GM18502 (cell line): ENCODE data around the gene SYVN1.
A peak's percentile ranks its signal among the peaks of the same experiment; 100 is the strongest.
"Not testable (repeated sequence)": the region's sequence is repeated elsewhere in the genome, so short reads cannot be mapped to it uniquely, and the experiment has no call there.

Source experiments
- ATAC-seq: cut with Tn5 transposase; IDR thresholded peaks from one replicate; pipeline ENCODE4 v1.9.1; 2021; ENCODE audit warnings: mild to moderate bottlenecking; ENCODE audit not compliant: unreplicated experiment, poor library complexity

SYVN1 gene

DNA sequence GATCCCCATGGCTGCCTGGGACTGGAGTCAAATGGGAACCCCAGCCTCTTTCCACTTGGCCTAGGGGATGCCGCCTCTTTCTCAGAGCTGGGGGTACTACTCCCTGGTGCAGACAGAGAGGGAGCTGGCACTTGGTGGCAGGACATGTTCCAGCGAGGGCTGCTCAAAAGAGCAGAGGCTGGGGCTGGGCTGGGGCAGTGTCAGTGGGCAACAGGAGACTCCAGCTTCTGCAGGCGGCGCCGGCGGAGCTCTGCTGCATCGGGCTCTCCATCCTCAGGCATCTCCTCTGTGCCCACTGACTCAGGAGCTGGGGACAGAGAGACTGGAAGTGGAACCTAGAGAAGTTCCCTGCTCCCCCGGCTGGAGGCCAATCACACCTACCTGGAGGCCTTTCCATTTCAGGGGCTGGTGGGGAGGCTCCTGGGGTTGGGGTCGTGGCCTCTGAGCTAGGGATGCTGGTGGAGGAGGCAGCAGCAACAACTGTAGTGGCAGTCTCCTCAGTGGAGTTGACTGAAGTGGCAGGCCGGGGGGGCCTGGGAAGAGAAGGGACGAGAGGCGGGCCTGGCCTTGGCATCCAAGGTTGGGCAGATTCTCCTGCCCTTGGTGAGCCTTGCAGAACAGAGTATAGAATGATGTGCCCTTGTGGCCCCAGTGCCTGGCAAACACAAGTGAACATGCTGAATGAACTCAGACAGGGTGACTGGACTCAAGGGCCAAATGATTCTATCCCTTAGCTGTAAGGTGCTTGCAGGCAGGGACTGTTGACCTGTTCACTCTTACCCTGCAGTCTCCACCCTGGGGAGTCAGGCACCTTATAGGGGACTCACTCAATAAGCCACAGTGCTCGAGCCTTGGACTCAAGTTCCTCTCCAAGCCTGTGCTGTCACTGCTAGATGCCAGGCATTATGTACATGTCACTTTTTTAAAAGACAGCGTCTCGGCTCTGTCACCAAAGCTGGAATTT lies 5.9 kb downstream of the SYVN1 start:
- no peak for ATAC-seq

DNA sequence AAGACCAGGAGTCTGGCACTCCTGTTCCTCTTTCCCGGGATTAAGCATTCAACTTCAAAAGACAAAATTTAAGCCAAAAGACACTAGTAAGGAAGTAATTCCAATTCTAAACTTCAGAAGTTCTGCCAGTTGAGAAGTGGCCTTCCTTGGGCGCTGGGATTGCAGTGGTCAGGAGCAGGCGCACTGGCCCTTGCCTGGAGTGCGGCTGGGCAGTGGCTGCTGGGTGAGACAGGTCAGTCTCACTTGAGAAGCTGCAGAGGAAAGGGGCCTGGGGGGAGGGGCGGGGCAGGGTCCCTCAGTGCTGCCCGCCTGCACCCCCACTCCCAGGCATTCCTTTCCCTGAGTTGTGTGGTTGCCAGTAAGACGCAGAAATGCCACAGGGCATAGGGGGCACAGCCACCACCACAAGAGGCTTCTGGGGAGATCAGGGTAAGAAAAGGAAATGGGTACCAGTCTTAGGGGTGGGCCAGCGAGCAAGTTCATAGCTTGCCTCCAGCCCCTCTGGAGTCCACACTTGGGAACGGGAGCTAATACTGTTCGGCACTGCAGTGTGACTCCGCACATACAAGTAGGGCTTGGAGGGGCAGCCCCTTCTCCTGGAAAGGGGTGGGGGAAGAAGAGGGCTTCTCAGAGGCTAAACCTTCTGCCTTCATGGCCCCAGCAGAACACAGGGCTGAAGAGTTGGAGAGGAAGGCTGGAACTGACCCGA lies 6.7 kb downstream of the SYVN1 start:
- no peak for ATAC-seq

DNA sequence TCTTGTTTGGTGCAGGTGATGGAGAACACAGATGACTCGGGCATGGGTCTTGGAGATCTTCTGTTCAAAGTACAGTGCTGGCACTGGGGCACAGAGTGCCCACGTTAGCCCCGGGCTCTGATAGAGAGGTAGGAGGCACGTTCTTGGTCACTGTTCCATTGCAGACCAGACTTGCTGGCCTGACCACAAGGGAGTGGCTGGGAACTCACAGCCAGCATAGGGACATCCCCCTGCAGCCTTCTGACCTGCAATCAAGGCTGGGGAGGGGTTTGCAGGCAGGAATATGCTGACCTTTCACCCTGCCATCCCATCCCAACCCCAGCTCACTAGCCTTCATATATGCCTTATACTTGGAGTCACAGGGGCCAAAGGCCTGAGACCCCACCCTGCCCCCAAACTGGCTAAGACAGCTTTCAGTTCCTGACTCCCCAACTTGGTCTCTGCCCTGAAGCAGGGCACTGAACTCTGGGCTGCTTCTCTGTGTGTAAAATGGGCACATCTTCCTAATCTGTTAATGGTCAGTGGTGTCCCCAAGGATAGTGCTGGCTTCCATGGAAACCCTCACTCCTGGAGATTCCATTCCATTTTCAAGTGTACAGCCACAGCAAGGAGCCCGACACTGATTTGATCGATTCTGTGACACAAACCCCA lies 7.6 kb downstream of the SYVN1 start:
- no peak for ATAC-seq

DNA sequence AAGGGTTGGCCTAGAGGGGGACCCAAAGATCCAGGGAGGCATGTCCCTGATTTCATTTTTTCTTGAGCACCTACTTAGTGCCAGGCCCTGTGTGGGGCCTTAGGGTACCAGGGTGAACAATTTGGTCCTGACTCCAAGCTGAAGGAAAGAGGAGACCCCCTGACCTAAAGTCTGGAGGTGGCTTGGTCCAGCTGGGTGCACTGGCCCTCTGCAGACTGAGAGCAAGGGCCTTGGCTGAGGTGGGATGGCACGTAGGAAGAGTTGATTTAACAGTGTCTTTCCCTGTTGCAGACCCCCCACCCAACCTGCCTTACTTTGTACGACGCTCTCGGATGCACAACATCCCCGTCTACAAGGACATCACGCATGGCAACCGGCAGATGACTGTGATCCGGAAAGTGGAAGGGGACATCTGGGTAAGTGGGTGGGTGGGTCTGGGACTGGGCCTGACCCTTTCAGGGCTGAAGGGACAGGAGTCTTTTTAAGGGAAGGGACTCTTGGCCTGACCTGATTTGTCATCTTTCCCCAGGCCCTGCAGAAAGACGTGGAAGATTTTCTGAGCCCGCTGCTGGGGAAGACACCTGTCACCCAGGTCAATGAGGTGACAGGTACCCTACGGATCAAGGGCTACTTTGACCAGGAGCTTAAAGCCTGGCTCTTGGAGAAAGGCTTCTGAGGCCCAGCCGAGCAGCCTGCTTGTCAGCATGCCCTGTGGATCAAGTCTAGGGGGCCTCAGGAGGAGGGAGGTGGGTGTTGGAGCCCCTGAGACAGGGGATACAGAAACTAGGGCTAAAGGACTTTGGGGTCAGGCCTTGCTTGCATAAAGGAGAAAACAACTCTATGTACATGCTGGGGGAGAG lies 8.9 kb downstream of the SYVN1 start:
- ATAC-seq = no peak

DNA sequence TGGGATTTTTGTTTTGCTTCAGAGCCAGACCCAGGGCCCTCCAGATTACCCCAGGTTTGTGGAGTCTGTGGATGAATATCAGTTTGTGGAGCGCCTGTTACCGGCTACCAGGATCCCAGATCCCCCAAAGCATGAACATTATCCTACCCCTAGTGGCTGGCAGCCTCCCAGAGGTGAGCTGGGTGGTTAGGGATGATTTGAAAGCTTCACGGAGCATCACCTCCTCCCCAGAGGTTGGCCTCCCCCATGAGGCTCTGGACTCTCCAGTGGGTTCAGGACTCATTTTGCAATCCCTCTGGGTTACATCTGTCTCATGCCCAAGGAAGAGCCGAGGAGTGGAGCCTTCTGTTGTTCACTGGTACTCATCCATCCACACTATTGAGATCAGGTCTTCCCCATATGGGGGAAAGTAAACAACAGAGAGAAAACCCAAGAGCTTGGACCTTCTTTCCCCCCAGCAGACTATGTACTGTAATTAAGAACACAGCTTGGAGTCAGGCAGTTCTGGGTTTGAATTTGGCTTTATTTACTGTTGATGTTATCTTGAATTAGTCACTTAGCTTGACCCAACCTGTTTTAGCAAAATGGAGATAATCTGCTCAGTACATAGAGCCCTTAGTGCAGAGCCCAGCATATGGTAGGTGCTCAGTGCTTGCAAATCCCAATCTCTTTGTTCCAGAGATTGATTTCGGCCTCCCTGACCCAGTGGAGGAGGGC lies 9.7 kb downstream of the SYVN1 start:
- ATAC-seq = no peak

DNA sequence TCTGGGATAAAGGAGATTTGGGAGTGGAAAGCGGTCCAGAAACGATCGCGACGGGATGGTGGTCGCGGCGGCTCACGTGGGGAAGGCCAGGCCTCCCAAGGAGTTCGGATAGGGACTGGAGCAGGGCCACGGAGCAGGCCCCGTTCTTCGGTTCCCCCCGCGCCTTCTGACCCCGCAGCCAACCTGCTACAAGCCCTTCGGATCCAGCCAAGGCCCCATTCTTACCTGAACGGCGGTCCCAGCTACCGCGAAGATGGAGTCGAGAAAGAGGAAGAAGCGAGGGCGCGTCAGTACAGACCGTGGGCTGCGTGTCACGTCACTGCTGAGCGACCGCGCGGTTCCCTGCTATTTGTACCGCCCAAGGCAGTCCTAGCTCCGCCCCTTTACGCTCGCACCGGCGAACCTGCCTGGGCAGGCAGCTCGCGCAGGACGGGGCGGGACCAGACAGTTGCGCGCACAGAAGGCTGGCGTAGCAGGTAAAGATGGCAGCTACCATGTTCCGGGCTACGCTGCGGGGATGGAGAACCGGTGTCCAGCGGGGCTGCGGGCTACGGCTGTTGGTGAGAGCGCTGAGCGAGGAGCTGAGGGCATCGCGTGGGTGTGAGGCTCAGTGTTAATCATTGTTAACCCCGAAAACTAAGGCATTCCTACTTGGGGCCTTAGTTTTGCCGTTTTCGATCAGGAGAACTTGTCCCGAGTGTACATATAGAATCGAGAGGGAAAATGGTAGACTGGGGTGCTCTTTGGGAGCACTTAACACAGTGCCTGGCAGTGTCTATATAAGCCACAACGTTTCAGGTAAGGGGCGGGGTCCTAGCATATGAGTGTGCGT lies 12.2 kb downstream of the SYVN1 start, which contains the start of the genes FAU and MRPL49:
TSS of gene FAU (minus strand) at position 270 of the 832 bp plus-strand sequence. CDS start 321 bp downstream, outside the sequence.
TSS of gene MRPL49 (plus strand) at position 457 of the 832 bp plus-strand sequence. CDS start at position 483, 26 bp downstream.
- peak; percentile 73 for ATAC-seq

DNA sequence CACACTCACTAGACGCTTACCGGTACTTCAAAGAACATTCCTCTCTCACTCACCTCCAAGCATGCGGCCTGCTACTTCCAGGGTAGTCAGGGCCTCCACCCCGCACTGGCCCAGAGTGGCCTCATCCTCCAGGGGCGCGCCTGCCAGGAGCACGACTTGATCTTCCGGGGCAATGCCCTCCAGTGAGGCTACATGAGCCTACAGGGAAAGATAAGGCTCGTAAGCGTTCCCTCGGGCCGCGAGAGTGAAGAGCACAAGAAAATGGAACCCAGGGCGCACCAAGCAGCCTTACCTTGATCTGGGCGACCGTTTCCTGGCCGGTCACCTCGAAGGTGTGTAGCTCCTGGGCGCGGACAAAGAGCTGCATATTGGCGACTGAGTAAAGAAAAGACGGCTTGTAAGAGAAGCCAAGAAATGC lies 12.9 kb downstream of the SYVN1 start:
- ATAC-seq = no peak

DNA sequence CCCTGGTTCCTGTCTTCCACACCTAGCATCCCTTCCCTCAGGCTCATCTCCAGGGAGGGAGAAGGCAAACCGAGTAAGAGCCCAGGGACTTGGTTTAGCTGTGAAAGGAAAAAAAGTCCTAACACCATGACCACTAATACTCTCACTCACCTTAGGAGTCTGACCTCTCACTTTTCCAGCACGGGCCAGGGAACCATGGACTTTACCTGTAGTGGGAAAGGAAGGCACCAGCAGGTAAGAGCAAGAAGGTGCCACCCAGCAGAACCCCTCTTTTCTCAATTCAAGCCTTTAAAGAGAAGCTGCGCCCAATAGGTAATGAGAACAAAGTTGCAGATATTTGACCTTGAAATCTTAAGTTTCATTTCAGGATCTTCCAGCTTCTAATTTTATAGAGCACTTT lies 13.5 kb downstream of the SYVN1 start:
- no peak for ATAC-seq

DNA sequence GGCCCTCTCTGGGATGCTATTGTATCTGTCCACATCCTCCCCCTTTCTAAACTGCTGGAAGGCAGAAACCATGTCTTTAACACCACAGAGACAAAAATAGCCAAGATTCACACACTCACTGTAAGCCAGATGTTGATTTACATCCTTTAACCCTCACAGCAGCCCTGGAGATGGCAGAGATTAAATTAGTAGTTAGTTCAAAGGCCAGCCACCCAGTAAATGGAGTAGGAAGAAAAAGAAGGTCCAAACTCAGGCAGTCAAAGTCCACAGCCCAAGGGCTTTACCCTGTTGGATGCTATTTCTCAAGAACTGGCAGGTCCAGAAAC lies 14.7 kb downstream of the SYVN1 start:
- no peak for ATAC-seq

DNA sequence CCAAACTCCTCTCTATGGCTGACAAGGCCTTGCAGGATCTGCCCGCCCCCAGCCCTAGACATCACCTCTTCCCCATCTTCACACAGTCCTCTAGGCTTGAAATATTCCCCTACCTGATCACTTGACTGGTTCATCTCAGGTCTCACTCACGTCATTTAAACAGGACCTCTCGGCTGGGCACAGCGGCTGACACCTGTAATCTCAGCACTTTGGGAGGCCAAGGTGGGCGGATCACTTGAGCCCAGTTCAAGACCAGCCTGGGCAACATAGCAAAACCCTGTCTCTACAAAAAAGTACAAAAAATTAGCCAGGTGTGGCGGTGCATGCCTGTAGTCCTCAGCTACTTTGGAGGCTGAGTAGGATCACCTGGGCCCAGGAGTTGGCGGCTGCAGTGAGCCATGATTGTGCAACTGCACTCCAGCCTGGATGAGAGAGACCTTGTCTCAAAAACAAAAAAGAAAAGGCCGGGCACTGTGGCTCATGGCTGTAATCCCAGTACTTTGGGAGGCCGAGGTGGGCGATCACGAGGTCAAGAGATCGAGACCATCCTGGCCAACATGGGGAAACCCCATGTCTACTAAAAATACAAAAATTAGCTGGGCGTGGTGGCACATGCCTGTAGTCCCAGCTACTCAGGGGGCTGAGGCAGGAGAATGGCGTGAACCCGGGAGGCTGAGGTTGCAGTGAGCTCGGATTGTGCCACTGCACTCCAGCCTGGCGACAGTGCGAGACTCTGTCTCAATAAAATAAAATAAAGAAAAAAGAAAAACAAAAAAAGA lies 15.2 kb downstream of the SYVN1 start:
- ATAC-seq = not testable (repeated sequence)

DNA sequence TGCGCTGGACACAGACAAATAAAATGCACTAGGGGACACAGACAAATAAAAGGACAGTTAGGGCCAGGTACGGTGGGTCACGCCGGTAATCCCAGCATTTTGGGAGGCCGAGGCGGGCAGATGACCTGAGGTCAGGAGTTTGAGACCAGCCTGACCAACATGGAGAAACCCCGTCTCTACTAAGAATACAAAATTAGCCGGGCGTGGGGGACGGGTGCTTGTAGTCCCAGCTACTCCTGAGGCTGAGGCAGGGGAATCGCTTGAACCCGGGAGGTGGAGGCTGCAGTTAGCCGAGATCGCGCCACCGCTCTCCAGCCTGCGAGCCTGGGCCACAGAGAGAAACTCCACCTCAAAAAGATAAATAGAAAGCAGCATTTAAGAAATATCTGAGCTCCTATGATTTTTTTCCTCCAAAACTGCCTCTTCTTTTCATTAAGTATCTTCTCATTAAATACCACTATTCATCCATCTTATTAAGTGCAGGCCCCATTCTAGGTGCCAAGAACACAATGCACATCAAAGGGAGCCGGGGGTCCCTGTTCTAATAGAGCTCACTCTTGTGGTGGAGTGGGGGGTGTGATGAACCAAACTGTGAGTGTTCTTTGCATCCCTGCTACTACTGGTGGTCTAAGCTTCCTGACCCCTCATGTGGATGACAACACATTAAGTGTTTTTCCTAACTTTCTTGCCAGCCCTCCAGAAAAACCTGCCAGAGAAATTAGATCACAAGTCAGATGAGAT lies 16.1 kb downstream of the SYVN1 start:
- no peak for ATAC-seq

DNA sequence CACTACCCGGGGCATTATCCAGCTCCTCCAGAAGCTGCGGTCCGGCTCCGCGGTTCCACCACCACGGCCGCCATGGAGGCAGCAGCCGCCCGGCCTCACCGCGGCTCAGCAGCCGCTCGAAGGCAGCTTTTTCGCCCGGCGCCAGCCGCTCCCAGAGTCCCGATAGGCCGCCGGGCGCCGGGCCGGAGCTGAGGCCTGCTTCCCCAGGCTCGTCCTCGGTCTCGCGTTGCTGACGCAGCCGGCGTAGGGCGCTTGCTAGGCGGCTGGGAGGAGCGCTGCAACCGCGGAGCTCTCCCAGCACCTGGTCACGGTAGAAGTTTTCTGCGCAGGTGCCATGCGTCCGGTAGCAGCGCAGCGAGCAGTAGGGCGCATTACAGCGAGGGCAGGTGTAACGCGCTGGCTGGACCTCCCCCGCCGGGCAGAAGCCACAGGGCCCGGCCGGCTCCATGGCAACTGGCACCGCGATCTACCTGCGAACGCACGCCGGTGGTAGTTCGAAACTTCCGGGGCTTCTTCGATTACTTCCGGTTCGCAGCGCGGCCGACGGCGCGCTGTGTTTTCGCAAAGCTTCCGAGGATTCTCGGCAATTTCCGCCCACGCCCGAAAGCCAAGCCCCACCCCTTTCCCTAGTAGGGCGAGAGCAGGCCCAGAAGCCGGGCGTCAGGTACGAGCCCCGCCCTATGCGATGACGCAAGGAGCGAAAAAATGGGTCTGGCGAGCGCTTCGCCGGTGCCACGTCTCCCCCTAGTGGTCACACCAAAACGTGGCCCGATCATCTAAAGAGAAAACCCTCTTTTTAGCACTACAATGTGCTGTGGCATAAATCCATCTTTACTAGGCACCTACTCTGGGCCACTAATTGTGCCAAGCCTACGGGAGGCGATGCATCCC lies 16.9 kb downstream of the SYVN1 start, which contains the start of gene ZNHIT2:
TSS of gene ZNHIT2 (minus strand) at position 496 of the 891 bp plus-strand sequence. CDS start at position 448, 48 bp downstream.
- peak; percentile 65 for ATAC-seq

DNA sequence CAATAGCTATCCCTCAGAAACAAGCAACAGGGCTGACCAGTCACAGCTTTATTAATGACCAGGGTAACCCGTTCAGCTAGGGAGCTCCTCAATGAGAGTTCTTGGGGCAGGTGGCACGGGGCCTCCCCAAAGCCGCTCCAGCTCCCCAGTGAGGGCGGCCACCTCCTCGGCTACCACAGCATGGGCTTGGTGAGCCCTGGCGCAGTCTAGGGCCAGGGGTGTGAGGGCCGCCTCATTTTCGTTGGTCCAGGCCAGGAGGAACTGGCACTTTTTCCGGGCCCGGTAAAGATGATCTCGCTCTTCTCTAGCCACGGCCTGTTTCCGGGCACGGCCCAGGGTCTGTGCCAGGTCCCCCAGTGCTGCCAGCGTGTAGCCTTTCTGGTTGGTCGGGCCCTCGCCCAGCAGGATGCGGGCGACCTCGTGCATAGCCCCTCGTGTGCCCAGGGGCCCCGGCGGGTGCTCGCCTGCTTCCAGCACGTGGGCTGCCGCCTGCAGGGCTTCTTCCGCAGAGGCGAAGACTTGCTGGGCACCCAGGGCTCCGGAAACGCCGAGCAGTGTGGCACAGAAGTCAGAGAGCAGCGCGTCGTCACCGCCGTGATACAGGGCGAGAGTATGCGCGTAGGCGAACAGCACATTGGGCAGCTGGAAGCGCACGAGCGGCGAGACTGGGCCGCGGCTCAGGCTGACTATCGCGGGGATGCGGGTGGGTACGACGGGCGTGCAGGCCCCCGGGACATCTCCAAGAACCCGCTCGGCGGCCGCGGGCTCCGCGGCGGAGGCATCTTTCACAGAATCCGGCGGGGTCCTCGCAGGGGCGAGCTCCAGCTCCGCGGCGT lies 17.7 kb downstream of the SYVN1 start:
- no peak for ATAC-seq

DNA sequence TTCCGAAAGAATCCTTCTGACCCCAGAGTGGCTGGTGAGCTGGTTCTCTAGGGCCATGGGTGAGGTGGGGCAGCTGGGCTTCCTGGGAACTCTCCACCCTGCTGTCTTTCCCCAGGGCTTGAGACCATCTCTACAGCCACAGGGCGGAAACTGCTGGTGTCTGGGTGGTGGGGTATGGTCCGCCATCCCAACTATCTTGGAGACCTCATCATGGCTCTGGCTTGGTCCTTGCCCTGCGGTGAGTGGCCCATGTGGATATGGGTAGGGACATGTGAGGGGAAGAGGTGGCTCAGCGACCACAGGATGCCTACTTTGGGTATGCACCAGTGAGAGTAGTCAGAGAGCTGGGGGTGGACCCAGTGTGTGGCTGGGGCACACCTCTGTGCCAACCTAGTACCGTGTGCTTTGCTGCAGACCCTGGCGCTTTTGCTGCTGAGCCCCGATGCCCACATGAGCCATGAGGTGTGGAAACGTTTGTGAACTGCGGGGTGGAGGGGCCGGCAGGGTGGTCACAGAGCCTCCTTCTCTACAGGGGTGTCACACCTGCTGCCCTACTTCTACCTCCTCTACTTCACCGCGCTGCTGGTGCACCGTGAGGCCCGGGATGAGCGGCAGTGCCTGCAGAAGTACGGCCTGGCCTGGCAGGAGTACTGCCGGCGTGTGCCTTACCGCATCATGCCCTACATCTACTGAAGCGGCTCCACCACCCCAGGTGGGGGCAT lies 18.8 kb downstream of the SYVN1 start:
- ATAC-seq = no peak
